ENCODE results near the gene ABCC9.
"Not testable (repeated sequence)": the region's sequence is repeated elsewhere in the genome, so short reads cannot be mapped to it uniquely, and the experiment has no call there.

Gene ABCC9

DNA sequence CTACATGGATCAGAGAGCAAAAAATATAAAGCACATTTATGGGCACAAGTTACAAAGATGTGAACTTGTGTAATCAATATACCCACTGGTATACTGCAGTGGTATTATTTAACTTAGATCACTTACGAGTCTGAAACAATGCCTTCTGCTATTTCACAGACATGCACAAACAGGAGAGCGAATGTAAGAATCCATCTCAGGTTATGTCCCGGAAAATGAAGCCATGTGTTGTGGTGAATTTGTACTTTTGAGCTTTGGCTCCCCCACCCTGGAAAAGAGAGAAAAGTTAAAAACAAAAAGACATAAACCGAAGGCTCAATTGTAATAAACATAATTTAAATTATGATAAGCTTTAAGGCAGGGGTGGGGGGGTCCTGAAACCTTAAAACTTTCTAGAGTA is 7.6 kb downstream of the ABCC9 start:
- DNase-seq (ENCODE audit: low read depth), result no peak

DNA sequence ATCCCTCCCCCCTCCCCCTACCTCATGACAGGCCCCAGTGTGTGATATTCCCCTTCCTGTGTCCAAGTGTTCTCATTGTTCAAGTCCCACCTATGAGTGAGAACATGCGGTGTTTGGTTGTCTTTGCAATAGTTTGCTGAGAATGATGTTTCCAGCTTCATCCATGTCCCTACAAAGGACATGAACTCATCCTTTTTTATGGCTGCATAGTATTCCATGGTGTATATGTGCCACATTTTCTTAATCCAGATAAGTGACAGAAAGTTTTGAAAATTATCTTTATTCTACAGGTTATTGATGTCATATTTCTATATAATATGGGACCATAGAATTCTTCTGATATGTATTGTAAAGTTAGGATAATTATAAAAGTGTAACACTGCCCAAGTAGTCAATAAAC is 11.3 kb downstream of the ABCC9 start:
- not testable (repeated sequence) for DNase-seq (ENCODE audit: low read depth)

DNA sequence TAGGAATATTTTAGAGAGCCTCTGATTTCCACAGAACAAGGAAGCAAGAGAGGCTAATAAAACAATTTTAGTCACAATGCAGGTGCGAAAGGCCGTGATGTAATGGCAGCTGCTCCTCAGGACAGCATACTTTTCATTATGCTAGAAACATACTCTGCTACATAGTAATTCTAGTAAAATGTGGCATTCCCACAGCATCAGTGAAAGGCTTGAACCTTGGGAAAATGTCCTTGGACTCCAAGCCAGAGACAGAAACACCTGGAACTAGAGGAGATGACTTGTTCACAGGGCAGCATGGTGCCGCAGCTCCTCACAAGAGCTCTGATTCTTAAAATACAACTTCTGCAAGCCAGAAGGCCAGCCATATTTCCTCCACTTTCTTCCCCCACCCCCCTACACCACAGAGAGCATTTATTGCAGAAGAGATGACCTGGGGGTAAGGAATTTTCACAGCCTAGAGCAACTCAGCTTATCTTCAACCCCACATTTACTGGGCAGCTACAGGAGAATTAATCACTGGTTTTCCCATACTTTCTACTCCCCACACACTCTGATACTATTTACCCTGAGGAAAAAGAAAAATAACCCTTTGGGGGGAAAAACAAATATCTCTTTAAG is 15.8 kb downstream of the ABCC9 start:
- DNase-seq (ENCODE audit: low read depth), result no peak

DNA sequence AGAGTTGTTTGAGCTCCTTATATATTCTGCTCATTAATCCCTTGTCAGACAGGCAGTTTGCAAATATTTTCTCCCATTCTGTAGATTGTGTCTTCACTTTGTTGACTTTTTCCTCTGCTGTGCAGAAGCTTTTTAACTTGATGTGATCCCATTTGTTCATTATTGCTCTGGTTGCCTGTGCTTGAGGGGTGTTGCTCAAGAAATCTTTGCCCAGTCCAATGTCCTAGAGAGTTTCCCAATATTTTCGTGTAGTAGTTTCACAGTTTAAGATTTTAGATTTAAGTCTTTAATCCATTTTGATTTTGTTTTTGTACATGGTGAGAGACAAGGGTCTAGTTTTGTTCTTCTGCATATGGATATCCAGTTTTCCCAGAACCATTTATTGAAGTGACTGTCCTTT is 19.8 kb downstream of the ABCC9 start:
- DNase-seq (ENCODE audit: low read depth), result no peak

GRCh38 chr12:21918456-21918855 is 22.8 kb downstream of the ABCC9 start:
- DNase-seq (ENCODE audit: low read depth), result no peak

GRCh38 chr12:21913823-21914222 is 27.4 kb downstream of the ABCC9 start:
- no peak for DNase-seq (ENCODE audit: low read depth)

GRCh38 chr12:21912318-21912717 is 28.9 kb downstream of the ABCC9 start:
- no peak for DNase-seq (ENCODE audit: low read depth)

DNA sequence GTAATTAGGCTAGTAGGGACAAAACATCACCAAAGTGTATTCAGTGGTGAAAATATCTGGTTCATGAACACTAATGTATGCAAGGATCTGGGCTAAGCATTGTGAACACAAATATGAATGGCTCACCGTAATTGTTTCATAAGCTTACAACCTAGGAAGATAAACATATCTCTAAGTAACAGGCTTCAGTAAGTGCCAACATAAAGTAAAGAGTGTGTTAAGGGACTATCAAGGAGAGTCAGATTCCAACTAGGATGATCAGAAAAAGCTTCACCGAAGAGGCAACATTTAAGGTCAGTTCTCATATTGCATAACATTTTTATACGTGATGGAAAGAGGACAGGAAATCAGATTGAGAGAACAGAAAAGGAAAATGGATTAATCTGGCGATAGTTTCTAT is 29.4 kb downstream of the ABCC9 start:
- no peak for DNase-seq (ENCODE audit: low read depth)

- no peak for DNase-seq (ENCODE audit: low read depth)
Observed at GRCh38 chr12:21910657-21911056, 30.6 kb downstream of the ABCC9 start.

DNA sequence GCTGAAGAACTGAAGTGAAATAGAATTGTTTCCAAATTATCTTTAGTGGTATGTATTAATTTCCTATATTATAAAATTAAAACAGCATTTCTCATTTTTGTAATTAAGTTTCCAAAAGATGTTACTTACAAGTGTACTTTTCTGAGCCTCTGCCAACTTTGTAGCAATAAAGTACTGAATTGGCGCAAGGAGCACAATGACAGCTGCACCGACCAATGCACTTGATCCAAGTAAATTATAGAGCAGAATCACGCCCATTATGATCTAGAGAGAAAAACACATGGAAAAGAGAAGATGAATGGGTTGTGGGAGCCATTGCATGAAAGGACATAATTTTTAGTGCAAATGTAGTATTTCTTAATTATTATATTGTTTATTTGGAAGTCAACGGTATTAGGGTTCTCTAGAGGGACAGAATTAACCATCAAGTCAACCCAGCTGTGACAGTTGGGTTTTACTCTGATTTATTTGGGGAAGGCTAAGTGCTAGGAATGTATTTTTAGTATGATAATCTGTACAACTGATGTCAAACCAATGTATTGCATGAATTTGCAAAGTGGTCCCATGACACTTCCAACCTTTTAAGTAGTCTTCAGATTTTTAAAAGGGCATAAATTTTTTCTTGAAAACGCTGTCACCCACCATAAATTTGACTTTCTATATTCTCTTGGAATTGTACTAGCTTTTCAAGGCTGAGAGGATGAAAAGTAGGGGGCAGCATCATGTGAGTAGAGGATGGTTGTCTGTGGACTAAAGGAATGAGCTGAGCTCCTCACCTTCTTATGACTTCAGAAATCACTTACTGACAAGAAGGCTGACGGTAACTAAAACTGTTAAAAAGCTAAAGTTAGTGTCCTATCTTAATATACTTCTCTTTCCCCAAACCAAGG is 33.0 kb downstream of the ABCC9 start:
- DNase-seq (ENCODE audit: low read depth), result no peak

- DNase-seq (ENCODE audit: low read depth), result no peak
Observed at GRCh38 chr12:21906919-21907493, 34.2 kb downstream of the ABCC9 start.

GRCh38 chr12:21899532-21899931 is 41.7 kb downstream of the ABCC9 start:
- not testable (repeated sequence) for DNase-seq (ENCODE audit: low read depth)

DNA sequence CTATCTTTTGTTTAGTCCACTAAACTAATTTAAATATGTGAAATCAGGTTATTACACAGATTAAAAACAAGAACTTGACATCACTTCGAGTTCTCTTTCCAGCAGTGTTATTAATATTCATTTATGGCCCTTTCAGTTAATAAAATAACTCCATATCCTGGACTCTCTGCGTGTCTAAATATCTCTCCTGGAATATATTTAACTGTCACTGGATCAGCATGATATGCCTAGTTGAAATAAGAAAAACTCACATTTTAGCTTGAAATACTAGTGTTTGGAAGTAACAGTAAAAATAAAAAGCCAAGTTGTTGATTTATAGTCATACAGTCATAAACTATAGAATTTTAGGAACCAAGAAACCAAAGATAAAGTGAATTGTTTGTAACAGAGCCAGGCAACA is 45.6 kb downstream of the ABCC9 start:
- no peak for DNase-seq (ENCODE audit: low read depth)

GRCh38 chr12:21894792-21895595 is 46.2 kb downstream of the ABCC9 start:
- no peak for DNase-seq (ENCODE audit: low read depth)

GRCh38 chr12:21893924-21894323 is 47.3 kb downstream of the ABCC9 start:
- DNase-seq (ENCODE audit: low read depth), result no peak

DNA sequence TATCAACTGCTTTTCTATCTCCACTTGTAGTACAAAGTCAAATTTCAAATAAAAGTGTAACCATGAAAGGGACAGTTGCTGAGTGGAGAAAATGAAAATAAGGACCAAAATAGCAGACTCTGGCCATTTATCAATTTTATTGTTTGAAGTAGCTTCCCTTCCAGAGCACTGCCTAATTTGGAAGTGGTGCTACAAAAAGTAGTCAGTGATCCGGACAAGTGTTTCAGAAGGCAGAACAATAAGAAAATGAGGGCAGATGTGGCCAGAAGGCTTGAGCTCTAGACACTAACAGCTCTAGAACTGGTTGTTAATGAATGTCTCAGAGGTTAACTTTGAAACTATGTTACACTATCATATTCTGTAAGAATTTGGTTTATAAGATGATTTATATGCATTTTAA is 48.9 kb downstream of the ABCC9 start:
- DNase-seq (ENCODE audit: low read depth), result no peak

DNA sequence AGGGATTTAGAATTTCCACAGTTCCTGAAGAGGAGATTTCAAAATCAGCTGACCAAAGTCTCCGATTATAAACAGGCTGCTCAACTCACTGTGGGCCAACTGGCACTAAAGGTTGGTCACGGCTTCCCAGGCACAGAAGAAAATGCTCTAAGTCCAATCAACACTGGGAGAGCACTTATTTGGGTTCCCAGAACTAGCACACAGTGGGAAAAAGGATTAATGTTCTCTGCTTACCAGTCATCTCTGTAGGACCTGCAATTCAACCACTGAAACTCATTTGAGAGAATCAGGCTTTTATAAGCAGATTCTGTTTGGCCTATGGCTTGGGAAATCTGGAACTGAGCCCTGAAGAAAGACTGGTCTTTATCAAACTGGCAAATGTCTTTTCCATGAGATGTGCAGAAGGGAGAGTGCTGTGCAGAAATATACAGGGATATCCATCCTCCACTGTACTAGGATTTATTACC is 49.4 kb downstream of the ABCC9 start:
- DNase-seq (ENCODE audit: low read depth), result no peak

DNA sequence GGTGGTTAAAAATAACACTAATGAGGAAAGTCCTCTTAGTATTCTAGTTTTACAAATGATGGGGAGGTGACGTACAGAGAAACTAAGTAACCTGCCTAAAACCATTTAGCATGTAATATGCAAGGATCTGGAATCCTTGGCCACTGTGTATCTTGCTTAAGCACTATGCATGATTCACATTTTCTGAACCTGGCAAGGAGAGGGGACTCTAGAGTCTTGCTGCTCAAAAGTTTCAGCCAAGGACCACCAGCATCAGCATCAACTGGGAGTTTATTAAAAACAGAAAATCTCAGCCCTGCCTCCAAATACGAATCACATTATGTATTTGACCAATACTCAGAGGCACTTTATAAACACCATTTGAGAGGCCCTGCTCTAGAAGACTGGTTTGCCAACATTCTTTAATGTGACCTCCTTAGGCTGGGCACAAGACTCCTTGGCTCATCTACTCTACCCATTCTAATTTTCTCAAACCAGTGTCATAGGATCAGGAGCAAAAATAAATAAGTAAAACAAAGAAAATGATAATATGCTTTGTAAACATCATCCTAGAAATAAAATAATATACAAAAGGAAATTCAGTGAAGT is 52.9 kb downstream of the ABCC9 start:
- DNase-seq (ENCODE audit: low read depth), result no peak

DNA sequence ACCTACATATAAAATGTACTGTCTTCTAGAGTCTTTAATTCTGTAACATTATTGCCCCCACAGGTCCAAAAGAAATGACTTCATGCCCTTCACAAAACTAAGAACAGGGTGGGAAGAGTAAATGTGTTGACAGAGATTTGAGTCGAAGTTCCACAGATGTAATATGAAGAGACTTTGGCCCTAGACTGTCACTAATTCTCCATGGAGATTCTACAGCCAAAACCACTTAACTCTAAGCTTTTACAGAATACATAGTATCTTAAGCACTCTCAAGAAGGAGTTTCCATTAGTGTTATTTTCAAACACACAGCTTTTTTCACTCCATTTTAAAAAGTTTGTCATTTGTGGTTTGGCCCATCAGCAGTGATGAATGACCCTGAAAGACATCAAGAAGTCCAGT is 56.3 kb downstream of the ABCC9 start:
- DNase-seq (ENCODE audit: low read depth), result no peak

DNA sequence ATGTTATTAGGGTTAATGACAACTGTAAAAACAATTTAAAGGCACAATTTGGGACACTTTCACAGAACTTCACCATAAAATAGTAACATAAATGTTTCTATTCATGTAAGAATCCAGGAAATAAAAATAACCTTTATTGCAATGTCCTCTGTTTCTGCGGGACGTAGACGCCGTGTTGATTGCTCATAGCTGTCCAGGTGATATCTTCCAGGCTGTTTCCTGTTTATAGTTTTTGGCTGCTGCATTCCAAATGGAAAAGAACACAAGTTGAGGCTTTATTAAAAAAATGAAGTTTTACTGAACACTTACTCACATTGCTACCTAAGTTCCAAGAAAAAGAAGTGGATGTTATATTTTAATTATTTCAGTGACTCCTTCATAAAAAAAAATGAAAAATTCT is 58.6 kb downstream of the ABCC9 start:
- DNase-seq (ENCODE audit: low read depth), result no peak

- no peak for DNase-seq (ENCODE audit: low read depth)
Observed at GRCh38 chr12:21881965-21882364, 59.3 kb downstream of the ABCC9 start.

DNA sequence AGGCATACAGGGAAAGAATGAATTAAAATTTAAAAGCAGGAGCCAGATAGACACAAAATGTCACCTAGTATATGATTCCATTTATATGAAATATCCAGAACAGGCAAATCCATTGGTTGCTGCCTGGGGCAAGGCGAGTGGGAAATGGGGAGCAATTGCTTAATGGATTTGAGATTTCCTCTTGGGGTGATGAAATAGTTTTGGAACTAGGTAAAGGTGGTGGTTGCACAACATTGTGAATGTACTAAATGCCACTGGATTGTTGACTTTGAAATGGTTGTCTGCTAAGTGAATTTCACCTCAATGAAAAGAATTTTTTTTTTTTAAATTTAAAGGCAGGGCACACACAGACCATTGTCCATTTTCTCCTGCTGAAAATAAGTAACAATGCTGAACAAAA is 61.9 kb downstream of the ABCC9 start:
- DNase-seq (ENCODE audit: low read depth), result no peak

Data from activated T-helper 9 cell treated with anti-CD3 and anti-CD28 coated beads, Interleukin-2, amount 50 U/mL, for 16 hours (primary cell).